Common myeloid progenitor, CD34-positive (primary cell): ENCODE data around the gene MCRIP2.

Experiments used
- CTCF ChIA-PET: fragments of 350-600 bp; sonication (Branson Sonifier 250); formaldehyde crosslinking; loops from one replicate; lab custom pipeline; 2021; ENCODE audit warnings: antibody characterized with exemption; lab: Charles Lee
- POLR2A ChIA-PET: fragments of 350-600 bp; sonication (Branson Sonifier 250); formaldehyde crosslinking; loops from one replicate; lab custom pipeline; 2021; ENCODE audit warnings: antibody characterized with exemption; lab: Charles Lee
- DNase-seq, 3 donors: peaks; one replicate each; pipeline versions ENCODE4 v3.0.0 to v3.0.0-alpha.2; 2013
- H3K27ac ChIP-seq, 2 experiments: 1 replicate in 1 of 2; 2 replicates in 1 of 2; pipeline ENCODE4 v1.7.0; 2013; ENCODE audit warnings: inconsistent platforms in 2 of 2, low read length in 2 of 2, mild to moderate bottlenecking in 2 of 2, low read depth in 1 of 2, moderate library complexity in 1 of 2; ENCODE audit not compliant: severe bottlenecking in 2 of 2, insufficient read depth in 1 of 2, poor library complexity in 1 of 2
- H3K27me3 ChIP-seq, 5 experiments: replicated peaks in 2 of 5; 1 replicate in 3 of 5; 2 replicates in 2 of 5; pipeline versions ENCODE4 v1.6.1 to v1.7.0; 2013; ENCODE audit warnings: low read length in 4 of 5, mild to moderate bottlenecking in 2 of 5, moderate library complexity in 2 of 5, inconsistent platforms in 1 of 5; ENCODE audit not compliant: insufficient read depth in 5 of 5, control insufficient read depth in 4 of 5
- H3K36me3 ChIP-seq, 4 experiments: 1 replicate in 2 of 4; 2 replicates in 2 of 4; pipeline versions ENCODE4 v1.6.1 to v1.7.0; 2013; ENCODE audit warnings: low read length in 3 of 4, control low read depth in 1 of 4, mild to moderate bottlenecking in 1 of 4; ENCODE audit not compliant: control insufficient read depth in 4 of 4, insufficient read depth in 4 of 4
- H3K4me1 ChIP-seq, 4 experiments: 1 replicate in 3 of 4; 2 replicates in 1 of 4; pipeline versions ENCODE4 v1.6.1 to v1.7.1; 2013; ENCODE audit warnings: low read length in 3 of 4, mild to moderate bottlenecking in 3 of 4, control low read depth in 1 of 4, inconsistent platforms in 1 of 4, moderate library complexity in 1 of 4; ENCODE audit not compliant: control insufficient read depth in 4 of 4, insufficient read depth in 4 of 4; ENCODE audit errors: control extremely low read depth in 1 of 4
- H3K4me3 ChIP-seq, 7 experiments: 1 replicate in 4 of 7; 2 replicates in 3 of 7; pipeline versions ENCODE4 v1.5.1 to v1.7.0; 2013; ENCODE audit warnings: mild to moderate bottlenecking in 7 of 7, low read length in 6 of 7, moderate library complexity in 6 of 7, inconsistent platforms in 2 of 7, low read depth in 2 of 7, control low read depth in 1 of 7; ENCODE audit not compliant: insufficient read depth in 4 of 7, control insufficient read depth in 1 of 7; ENCODE audit errors: extremely low read depth in 1 of 7
- H3K9me3 ChIP-seq, 5 experiments: 1 replicate in 4 of 5; 2 replicates in 1 of 5; pipeline versions ENCODE4 v1.6.1 to v1.7.1; 2013; ENCODE audit warnings: low read length in 4 of 5, mild to moderate bottlenecking in 2 of 5, inconsistent platforms in 1 of 5, low read depth in 1 of 5, moderate library complexity in 1 of 5; ENCODE audit not compliant: control insufficient read depth in 4 of 5, insufficient read depth in 2 of 5; ENCODE audit errors: control extremely low read depth in 1 of 5
- WGBS: methylation state at CpG from one replicate; pipeline ENCODE4 v1.1.5; 2013; ENCODE audit not compliant: insufficient coverage; 5-methylcytosine and 5-hydroxymethylcytosine counted together

Gene MCRIP2

DNA sequence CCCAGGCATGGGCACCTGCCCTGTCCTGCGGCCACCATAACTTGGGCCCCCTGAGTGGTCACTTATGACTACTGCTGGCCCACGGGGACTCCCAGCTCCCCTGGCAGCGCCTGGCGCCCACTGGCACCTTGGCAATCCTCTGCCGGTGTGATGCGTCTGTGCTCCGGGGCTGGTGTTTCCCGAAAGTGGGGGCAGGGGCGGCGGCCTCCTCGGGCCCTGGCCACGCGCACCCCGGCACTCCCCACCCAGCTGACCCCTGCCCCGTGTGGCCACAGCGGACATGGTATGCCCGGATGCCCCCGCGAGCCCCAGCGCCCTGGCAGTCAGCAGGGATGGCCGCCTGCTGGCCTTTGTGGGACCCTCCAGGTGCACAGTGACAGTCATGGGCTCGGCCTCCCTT lies 15.9 kb downstream of the MCRIP2 start:
- 97% methylated on average over 19 of the region's 22 CpGs for WGBS
- CTCF ChIA-PET = no interaction called here
- peaks cover 0 to 58% (median 19%) of the 10 kb centered on the region in 4 experiments for H3K36me3 ChIP-seq
- POLR2A ChIA-PET = no interaction called here
- no peaks in the 10 kb centered on the region for H3K27me3 ChIP-seq
- H3K9me3 ChIP-seq = no peaks in the 10 kb centered on the region
- peaks cover 0 to 19% (median 16%) of the 10 kb centered on the region in 4 experiments for H3K4me1 ChIP-seq
- H3K27ac ChIP-seq = no peak overlapping the region
- no peak overlapping the region for H3K4me3 ChIP-seq
- no peak for DNase-seq

DNA sequence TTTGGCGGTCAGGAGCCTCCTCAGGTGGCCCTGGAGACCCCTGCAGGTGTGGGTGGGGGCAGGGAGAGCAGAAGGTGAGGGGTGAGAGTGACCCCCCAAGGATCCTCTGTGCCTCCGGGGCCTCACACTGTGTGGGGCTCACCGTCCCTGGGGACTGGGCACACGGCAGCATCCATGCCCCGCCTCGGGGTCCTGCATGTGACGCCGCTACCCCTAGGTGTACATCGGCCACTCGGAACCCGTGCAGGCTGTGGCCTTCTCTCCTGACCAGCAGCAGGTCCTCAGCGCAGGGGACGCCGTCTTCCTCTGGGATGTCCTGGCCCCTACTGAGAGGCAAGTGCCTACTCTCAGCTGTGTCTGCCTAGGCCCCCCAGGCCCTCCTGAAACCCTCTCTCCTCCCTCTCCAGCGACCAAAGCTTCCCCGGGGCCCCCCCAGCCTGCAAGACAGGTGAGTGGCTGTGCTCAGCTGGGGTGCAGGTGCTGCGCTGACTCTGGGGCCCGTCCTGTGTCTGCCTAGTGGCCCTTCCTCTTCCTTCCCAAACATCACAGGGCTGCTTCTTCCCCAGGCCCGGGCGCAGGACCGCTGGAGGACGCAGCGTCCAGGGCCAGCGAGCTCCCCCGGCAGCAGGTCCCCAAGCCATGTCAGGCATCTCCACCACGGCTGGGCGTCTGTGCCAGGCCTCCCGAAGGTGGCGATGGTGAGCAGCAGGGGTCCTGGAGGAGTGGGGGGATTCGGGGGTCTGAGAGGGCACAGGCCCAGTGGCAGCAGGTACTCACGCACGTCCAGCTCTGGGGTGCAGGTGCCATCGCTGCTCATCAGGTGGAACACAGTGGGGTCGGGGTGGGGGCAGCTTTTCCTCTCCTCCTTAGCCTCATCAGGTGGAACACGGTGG lies 17.3 kb downstream of the MCRIP2 start:
- ChIA-PET POLR2A (interaction anchor here (0.6 kb wide), 1 partner anchor 76 kb away, joined by 3 read pairs; no protein-coding TSS in a partner anchor), CTCF (interaction anchor here (0.7 to 2.7 kb wide), 9 partner anchors 9 to 267 kb away, joined by 3 to 16 read pairs (median 3); partner anchors contain the start of genes METTL26 and WDR90)
- 98% methylated on average over 32 of the region's 35 CpGs for WGBS
- no peak for DNase-seq
- H3K27me3 ChIP-seq = no peaks in the 10 kb centered on the region
- no peak overlapping the region for H3K27ac ChIP-seq
- peaks cover 0 to 19% (median 16%) of the 10 kb centered on the region in 4 experiments for H3K4me1 ChIP-seq
- peaks cover 0 to 49% (median 17%) of the 10 kb centered on the region in 4 experiments for H3K36me3 ChIP-seq
- H3K9me3 ChIP-seq = no peaks in the 10 kb centered on the region
- H3K4me3 ChIP-seq = no peak overlapping the region

DNA sequence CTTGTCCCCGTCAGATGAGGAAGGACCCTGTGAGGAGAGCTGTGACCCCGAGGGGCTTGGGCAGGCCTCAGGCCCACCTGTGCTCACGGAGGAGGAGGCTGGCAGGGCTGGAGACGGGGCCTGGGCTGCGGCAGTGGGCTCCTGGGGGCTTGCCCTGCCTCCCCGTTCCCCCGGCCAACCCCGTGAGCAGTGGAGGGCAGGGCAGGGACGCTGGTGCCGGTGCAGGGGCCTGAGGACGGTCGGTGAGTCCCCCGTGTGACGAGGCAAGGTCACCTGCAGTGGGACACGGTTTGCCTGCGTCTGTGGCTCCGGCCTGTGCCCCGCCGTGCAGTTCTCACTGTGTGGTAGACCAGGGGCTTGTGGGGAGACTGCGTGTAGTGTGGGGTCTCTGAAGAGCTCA lies 18.0 kb downstream of the MCRIP2 start:
- no peak for DNase-seq
- CTCF ChIA-PET = interaction anchor here (0.7 to 2.7 kb wide), 13 partner anchors 9 to 268 kb away, joined by 3 to 16 read pairs (median 3); partner anchors contain the start of genes METTL26 and WDR90
- Histone ChIP-seq H3K27me3 (no peaks in the 10 kb centered on the region), H3K36me3 (peaks cover 0 to 47% (median 17%) of the 10 kb centered on the region in 4 experiments), H3K9me3 (no peaks in the 10 kb centered on the region), H3K27ac (no peak overlapping the region), H3K4me1 (peaks cover 0 to 19% (median 16%) of the 10 kb centered on the region in 4 experiments), H3K4me3 (no peak overlapping the region)
- 97% methylated on average over 19 of the region's 20 CpGs for WGBS
- POLR2A ChIA-PET = interaction anchor here (1.4 kb wide), 1 partner anchor 9 kb away, joined by 3 read pairs; no protein-coding TSS in a partner anchor

DNA sequence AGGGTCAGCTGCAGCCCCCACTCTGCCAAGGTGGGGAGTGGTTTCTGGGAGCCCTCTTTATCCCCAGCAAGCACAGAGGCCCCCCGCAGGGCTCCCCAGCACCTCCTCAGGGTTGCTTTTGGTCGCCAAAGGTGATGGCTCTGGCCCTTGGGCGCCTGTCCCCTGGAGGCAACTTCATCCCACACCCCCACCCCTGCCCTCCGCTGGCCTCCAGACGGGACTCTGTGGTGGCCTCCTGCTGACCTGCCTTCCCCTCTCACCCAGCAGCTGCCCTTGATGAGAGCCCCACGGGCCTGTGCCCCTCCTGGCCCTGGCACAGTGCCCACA lies 18.5 kb downstream of the MCRIP2 start:
- ChIA-PET POLR2A (interaction anchor here (1.1 to 1.4 kb wide), 2 partner anchors 9 to 23 kb away, joined by 3 read pairs; no protein-coding TSS in a partner anchor), CTCF (interaction anchor here (0.7 to 2.7 kb wide), 14 partner anchors 10 to 268 kb away, joined by 3 to 16 read pairs (median 4); partner anchors contain the start of genes METTL26, RHBDL1 and WDR90)
- Histone ChIP-seq H3K4me1 (peaks cover 0 to 19% (median 16%) of the 10 kb centered on the region in 4 experiments), H3K27ac (no peak overlapping the region), H3K9me3 (no peaks in the 10 kb centered on the region), H3K36me3 (peaks cover 0 to 44% (median 17%) of the 10 kb centered on the region in 4 experiments), H3K4me3 (peak overlapping the region in 4 of 7 experiments; percentile 15 to 74 (median 56)), H3K27me3 (no peaks in the 10 kb centered on the region)
- DNase-seq = no peak
- WGBS = 90% methylated on average over 2 of the region's 6 CpGs

DNA sequence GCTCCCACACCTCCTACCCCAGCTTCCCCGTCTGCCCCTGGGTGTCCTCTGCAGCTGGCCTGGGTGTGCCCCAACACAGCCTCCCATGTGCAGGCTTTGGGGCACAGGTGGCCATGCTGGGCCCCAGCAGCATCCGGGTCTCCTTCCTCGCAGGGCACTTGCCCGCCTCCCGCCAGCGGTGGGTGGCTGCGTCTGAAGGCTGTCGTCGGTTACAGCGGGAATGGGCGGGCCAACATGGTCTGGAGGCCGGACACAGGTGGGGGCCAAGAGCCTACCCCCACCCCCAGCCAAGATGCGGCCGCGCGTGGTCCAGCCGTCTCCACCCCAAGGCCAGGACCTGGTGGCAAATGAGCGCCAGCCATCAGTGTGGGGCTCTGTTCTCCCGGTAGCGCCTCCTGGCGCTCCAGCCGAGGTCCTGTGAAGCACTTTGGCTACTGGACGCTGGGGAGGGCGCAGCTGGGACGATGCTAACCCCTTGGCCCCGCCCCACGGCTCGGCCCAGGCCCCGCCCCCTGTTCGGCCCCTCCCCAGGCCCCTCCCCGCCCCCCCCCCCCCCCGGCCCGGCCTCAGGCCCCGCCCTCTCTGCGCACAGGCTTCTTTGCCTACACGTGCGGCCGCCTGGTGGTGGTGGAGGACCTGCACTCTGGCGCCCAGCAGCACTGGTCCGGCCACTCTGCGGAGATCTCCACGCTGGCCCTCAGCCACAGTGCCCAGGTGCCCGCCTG lies 19.0 kb downstream of the MCRIP2 start:
- Histone ChIP-seq H3K4me1 (peaks cover 0 to 19% (median 16%) of the 10 kb centered on the region in 4 experiments), H3K9me3 (no peaks in the 10 kb centered on the region), H3K27ac (peak overlapping the region in 1 of 2 experiments; percentile 1), H3K27me3 (no peaks in the 10 kb centered on the region), H3K36me3 (peaks cover 0 to 38% (median 14%) of the 10 kb centered on the region in 4 experiments), H3K4me3 (peak overlapping the region in 4 of 7 experiments; percentile 15 to 74 (median 56))
- ChIA-PET CTCF (interaction anchor here (0.6 to 2.7 kb wide), 16 partner anchors 10 to 269 kb away, joined by 3 to 16 read pairs (median 4); partner anchors contain the start of genes METTL26, RHBDL1 and WDR90), POLR2A (interaction anchor here (1.1 to 1.4 kb wide), 2 partner anchors 10 to 24 kb away, joined by 3 read pairs; no protein-coding TSS in a partner anchor)
- DNase-seq = peak; percentile 83 to 93 (median 90)
- whole genome bisulfite sequencing = 19% methylated on average over 25 of the region's 43 CpGs

DNA sequence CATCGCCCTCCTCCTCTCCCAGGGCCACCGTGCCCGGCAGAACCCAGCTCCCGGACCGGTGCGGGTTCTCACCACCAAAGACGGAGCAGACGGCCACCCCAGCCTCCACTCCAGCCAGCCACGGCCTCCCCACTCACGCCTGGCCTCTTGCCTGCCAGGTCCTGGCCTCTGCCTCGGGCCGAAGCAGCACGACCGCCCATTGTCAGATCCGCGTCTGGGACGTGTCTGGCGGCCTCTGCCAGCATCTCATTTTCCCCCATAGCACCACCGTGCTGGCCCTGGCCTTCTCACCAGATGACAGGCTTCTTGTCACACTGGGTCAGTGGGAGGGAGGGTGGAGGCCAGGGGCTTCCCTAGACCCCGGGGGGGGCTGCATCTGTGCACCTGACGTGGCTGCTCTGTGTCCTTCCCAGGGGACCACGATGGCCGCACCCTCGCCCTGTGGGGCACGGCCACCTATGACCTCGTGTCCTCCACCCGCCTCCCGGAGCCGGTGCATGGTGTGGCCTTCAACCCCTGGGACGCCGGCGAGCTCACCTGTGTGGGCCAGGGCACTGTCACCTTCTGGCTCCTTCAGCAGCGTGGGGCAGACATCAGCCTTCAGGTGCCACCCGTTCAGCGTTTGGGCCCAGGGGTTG lies 19.7 kb downstream of the MCRIP2 start:
- Histone ChIP-seq H3K4me1 (peaks cover 0 to 19% (median 16%) of the 10 kb centered on the region in 4 experiments), H3K36me3 (peaks cover 0 to 36% (median 14%) of the 10 kb centered on the region in 4 experiments), H3K27me3 (no peaks in the 10 kb centered on the region), H3K27ac (peak overlapping the region in 1 of 2 experiments; percentile 1), H3K9me3 (no peaks in the 10 kb centered on the region), H3K4me3 (peak overlapping the region in 2 of 7 experiments; percentile 26 to 42)
- POLR2A ChIA-PET = interaction anchor here (1.1 to 1.4 kb wide), 2 partner anchors 11 to 25 kb away, joined by 3 read pairs; no protein-coding TSS in a partner anchor
- DNase-seq = no peak
- CTCF ChIA-PET = interaction anchor here (0.6 to 1.7 kb wide), 10 partner anchors 10 to 86 kb away, joined by 3 to 6 read pairs (median 4); partner anchors contain the start of gene RHBDL1
- 81% methylated on average over 28 of the region's 35 CpGs for WGBS
